Stimulated activated naive CD4-positive, alpha-beta T cell treated with Interleukin-2 at 50 U/mL for 16 hours (primary cell): Measurements from ENCODE around the gene CTNNB1.

Experiments
- DNase-seq: peaks from one replicate; lab custom pipeline; 2025; lab: John Stamatoyannopoulos, UW

Gene CTNNB1

GRCh38 chr3:41198950-41199865 lies at the start of gene CTNNB1:
TSS of gene CTNNB1 (plus strand) at chr3:41199505. CDS start at chr3:41224069, 24,564 bp downstream.
- peak; percentile 87 for DNase-seq

- DNase-seq, result no peak
These were observed 43.5 kb upstream of the CTNNB1 start for GRCh38 chr3:41155834-41156233.

- DNase-seq, result no peak
These were observed 40.4 kb upstream of the CTNNB1 start for GRCh38 chr3:41158947-41159346.

GRCh38 chr3:41159588-41160189 lies 39.6 kb upstream of the CTNNB1 start:
- DNase-seq, result no peak

GRCh38 chr3:41162541-41162940 lies 36.8 kb upstream of the CTNNB1 start:
- DNase-seq, result no peak

GRCh38 chr3:41163006-41163405 lies 36.3 kb upstream of the CTNNB1 start:
- no peak for DNase-seq

- no peak for DNase-seq
These were observed 35.9 kb upstream of the CTNNB1 start for GRCh38 chr3:41163421-41163820.

GRCh38 chr3:41164777-41165176 lies 34.5 kb upstream of the CTNNB1 start:
- DNase-seq, result no peak

GRCh38 chr3:41167722-41168497 lies 31.4 kb upstream of the CTNNB1 start:
- DNase-seq, result no peak

GRCh38 chr3:41169023-41169422 lies 30.3 kb upstream of the CTNNB1 start:
- DNase-seq, result no peak

- DNase-seq, result no peak
These were observed 25.1 kb upstream of the CTNNB1 start for GRCh38 chr3:41173926-41174885.

GRCh38 chr3:41175365-41175764 lies 23.9 kb upstream of the CTNNB1 start:
- DNase-seq, result no peak

GRCh38 chr3:41176596-41176995 lies 22.7 kb upstream of the CTNNB1 start:
- DNase-seq, result no peak

- no peak for DNase-seq
These were observed 20.7 kb upstream of the CTNNB1 start for GRCh38 chr3:41178576-41178975.

GRCh38 chr3:41180396-41180795 lies 18.9 kb upstream of the CTNNB1 start:
- no peak for DNase-seq

- no peak for DNase-seq
These were observed 16.7 kb upstream of the CTNNB1 start for GRCh38 chr3:41182504-41183059.

GRCh38 chr3:41184394-41184793 lies 14.9 kb upstream of the CTNNB1 start:
- no peak for DNase-seq

- DNase-seq, result no peak
These were observed 13.0 kb upstream of the CTNNB1 start for GRCh38 chr3:41186297-41186696.

GRCh38 chr3:41188306-41188705 lies 11.0 kb upstream of the CTNNB1 start:
- peak; percentile 36 for DNase-seq

GRCh38 chr3:41190509-41191284 lies 8.6 kb upstream of the CTNNB1 start:
- DNase-seq, result no peak
